ENCODE measurements around the gene FAM50B. TPM values are rescaled to one million over a fixed set of nuclear protein-coding genes. Genes with fewer than 3 reads are reported as not detected.

Gene FAM50B
- total RNA-seq, 2 donors from 2014 or later, result 3.2 to 3.9 TPM

DNA sequence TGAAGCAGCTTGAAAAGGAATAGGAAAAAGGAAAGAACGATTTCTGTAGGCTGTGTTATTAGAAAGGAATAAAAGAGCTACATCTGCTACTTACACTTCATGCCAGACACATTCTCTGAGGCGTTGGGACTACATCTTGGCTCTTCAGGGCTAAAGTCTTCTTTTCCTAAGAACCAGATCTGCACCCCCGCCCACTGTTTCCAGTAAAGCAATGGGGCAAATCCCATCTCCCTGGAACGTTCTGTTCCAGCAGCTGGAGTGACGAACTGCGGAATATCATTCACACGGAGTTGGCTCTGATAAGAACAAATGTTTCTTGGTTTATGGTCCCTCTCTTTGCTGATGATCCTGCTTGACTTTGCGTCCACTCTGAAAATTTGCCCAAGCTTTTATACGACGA lies 26.9 kb downstream of the FAM50B start:
- no peaks in the 10 kb centered on the region for H3K27me3 ChIP-seq
- TF ChIP-seq, protein P1, sequence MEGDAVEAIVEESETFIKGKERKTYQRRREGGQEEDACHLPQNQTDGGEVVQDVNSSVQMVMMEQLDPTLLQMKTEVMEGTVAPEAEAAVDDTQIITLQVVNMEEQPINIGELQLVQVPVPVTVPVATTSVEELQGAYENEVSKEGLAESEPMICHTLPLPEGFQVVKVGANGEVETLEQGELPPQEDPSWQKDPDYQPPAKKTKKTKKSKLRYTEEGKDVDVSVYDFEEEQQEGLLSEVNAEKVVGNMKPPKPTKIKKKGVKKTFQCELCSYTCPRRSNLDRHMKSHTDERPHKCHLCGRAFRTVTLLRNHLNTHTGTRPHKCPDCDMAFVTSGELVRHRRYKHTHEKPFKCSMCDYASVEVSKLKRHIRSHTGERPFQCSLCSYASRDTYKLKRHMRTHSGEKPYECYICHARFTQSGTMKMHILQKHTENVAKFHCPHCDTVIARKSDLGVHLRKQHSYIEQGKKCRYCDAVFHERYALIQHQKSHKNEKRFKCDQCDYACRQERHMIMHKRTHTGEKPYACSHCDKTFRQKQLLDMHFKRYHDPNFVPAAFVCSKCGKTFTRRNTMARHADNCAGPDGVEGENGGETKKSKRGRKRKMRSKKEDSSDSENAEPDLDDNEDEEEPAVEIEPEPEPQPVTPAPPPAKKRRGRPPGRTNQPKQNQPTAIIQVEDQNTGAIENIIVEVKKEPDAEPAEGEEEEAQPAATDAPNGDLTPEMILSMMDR (IDR thresholded peaks at IDR 0.05), result no peak
- no peak overlapping the region for H3K9ac ChIP-seq (ENCODE audit: low read depth in 2 of 2, low read length in 2 of 2)
- DNase-seq, result no peak
- H3K36me3 ChIP-seq, result no peaks in the 10 kb centered on the region
- no peak overlapping the region for H3K27ac ChIP-seq
- intact Hi-C loops (cut with DNase I), result no loop called here
- no peaks in the 10 kb centered on the region for H3K4me1 ChIP-seq
- no peaks in the 10 kb centered on the region for H3K9me3 ChIP-seq
- no peak overlapping the region for H3K4me3 ChIP-seq

DNA sequence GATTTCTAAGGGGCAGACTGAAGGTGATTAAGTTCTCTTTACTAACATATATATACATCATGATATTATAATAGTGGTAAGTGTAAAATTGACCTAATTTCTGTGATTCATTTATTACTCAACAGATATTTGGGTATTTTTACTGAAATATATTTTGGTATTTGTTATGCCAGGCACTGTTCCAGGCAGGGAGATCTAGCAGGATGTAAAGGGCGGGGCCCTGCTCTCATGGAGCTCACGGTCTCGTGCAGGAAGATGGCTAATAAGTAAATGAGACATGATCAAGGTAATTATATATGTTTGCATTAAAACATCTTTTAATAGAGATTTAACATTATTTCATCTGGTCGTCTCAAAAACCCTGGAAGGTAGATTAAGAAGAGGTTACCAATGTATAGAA lies 27.7 kb downstream of the FAM50B start:
- no peak for DNase-seq
- H3K27me3 ChIP-seq, result no peaks in the 10 kb centered on the region
- H3K36me3 ChIP-seq, result no peaks in the 10 kb centered on the region
- H3K9me3 ChIP-seq, result no peaks in the 10 kb centered on the region
- intact Hi-C loops (cut with DNase I), result no loop called here
- H3K27ac ChIP-seq, result no peak overlapping the region
- TF ChIP-seq, protein P1 (IDR thresholded peaks at IDR 0.05), result no peak
- H3K9ac ChIP-seq (ENCODE audit: low read depth in 2 of 2, low read length in 2 of 2), result no peak overlapping the region
- H3K4me1 ChIP-seq, result no peaks in the 10 kb centered on the region
- H3K4me3 ChIP-seq, result no peak overlapping the region

DNA sequence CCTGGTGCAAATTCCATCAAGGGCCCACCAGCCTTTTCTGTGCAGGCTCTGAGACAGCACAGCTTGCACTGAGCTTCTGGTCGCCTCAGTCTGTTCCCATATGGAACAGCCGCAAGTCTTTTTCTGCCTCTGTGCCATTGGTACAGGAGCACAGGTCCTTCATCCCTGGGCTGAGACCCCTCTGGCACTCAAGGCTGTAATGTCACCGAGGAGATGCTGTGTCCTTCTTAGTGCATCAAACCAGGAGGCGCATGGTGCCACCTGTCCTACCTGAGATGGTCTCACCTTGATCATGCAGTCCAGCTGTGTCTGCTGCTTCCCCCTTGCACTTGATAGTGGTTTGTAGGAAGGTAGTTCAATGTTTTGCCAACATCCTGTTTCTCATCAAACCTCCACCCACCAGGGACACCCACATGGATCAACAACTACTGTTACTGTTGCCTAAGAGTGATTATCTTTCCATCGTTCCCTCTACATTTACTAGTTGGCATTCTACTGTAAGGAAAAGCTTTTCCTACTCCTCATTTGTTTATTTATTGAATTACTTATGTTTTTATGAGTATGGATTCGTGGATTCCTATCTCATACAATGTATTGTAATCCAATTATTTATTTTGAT lies 29.0 kb downstream of the FAM50B start:
- Histone ChIP-seq H3K27ac (no peak overlapping the region), H3K36me3 (no peaks in the 10 kb centered on the region), H3K9ac (ENCODE audit: low read depth in 2 of 2, low read length in 2 of 2) (no peak overlapping the region), H3K27me3 (no peaks in the 10 kb centered on the region), H3K9me3 (no peaks in the 10 kb centered on the region), H3K4me3 (no peak overlapping the region), H3K4me1 (no peaks in the 10 kb centered on the region)
- TF ChIP-seq, protein P1 (IDR thresholded peaks at IDR 0.05), result no peak
- intact Hi-C loops (cut with DNase I), result no loop called here
- no peak for DNase-seq

DNA sequence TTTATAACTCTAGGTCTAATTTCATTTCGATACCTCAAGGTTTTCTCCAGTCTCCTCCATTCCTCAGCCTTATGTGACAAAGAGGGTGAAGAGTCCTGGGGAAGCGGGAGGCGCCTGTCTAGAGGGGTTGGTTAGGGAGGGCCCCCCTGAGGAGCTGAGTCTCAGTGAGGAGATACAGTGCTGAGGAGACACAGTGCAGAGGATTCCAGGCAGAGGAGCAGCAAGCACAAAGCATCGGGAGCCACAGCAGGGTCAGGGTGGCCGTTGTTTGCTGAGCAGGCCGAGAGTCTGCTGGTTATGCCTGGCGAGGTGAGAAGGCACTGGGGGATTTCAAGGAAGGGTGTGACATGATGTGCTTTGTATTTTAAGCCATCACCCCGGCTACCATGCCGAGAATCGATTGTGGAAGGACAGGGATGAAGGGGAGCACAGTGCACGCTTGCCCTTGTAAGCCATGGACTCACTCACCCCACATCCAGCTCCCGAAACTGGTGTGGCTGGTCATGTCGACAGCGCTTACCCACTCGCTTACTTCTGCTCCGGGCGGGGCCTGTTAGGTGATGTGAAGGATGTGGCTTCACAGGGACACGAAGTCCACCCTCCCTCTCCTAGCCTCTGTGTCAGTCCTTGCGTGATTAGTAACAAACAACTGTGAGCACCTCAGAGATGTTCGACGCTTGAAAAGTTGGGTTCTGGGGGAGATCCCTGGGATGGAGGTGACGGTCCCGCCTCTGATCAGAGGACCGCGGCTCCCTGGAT lies 30.2 kb downstream of the FAM50B start:
- intact Hi-C loops (cut with DNase I), result no loop called here
- no peak for DNase-seq
- no peak overlapping the region for H3K4me3 ChIP-seq

DNA sequence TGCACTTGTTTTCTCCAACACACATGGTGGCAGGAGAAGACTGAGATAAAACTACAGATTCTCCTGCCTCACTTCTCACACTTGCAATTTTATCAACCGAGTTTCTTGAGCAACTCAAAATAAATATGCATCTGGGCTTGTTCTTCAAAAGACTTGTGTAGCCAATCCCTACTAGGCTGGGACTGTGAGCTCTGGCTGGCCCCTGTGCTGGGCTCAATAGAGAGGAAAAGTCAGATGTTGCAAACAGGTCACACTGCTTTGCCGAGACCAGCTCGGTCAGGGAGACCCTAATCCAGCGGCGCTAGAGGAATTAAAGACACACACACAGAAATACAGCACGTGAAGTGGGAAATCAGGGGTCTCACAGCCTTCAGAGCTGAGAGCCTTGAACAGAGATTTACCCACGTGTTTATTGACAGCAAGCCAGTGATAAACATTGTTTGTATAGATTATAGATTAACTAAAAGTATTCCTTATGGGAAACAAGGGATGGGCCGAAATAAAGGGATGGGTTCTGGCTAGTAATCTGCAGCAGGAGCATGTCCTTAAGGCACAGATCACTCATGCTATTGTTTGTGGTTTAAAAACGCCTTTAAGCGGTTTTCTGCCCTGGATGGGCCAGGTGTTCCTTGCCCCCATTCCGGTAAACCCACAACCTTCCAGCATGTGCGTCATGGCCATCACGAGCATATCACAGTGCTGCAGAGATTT lies 32.7 kb downstream of the FAM50B start:
- no peaks in the 10 kb centered on the region for H3K4me1 ChIP-seq
- intact Hi-C loops (cut with DNase I), result no loop called here
- H3K36me3 ChIP-seq, result no peaks in the 10 kb centered on the region
- TF ChIP-seq, protein P1 (IDR thresholded peaks at IDR 0.05), result no peak
- H3K27me3 ChIP-seq, result no peaks in the 10 kb centered on the region
- no peak overlapping the region for H3K9ac ChIP-seq (ENCODE audit: low read depth in 2 of 2, low read length in 2 of 2)
- no peak overlapping the region for H3K4me3 ChIP-seq
- H3K27ac ChIP-seq, result no peak overlapping the region
- H3K9me3 ChIP-seq, result no peaks in the 10 kb centered on the region
- DNase-seq, result no peak

More for the DNA sequence above, 30.2 kb downstream of the FAM50B start:
- no peaks in the 10 kb centered on the region for H3K4me1 ChIP-seq
- no peaks in the 10 kb centered on the region for H3K36me3 ChIP-seq
- H3K27me3 ChIP-seq, result no peaks in the 10 kb centered on the region
- no peaks in the 10 kb centered on the region for H3K9me3 ChIP-seq
- TF ChIP-seq, protein P1 (IDR thresholded peaks at IDR 0.05), result no peak
- H3K27ac ChIP-seq, result no peak overlapping the region
- no peak overlapping the region for H3K9ac ChIP-seq (ENCODE audit: low read depth in 2 of 2, low read length in 2 of 2)

All from colonic mucosa (tissue), 4 donors.